ENCODE results near the gene RAN. TPM values are rescaled to one million over a fixed set of nuclear protein-coding genes. Genes with fewer than 3 reads are reported as not detected.

Gene RAN
- total and polyA plus RNA-seq, 4 donors = 265 to 559 (median 488) TPM

DNA sequence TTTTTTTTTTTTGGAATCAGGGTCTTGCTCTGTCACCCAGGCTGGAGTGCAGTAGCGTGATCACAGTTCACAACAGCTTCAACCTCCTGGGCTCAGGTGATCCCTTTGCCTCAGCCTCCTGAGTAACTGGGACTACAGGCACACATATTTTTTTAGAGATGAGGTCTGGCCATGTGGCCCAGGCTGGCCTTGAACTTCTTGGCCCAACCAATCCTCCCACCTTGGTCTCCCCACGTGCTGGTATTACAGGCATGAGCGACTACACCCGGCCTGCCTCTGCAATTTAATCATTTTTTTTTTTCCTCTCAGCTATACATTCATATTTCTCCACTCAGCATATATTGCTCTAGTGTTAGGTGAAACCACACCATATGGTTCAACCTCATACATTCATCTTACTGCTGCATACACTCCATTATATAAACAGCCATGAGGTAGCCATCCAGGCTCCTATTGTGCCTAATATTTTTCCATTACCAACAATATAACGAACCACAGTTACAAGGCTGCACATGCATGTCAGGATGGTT lies 39.9 kb upstream of the RAN start:
- H3K27me3 ChIP-seq (ENCODE audit: control insufficient read depth, insufficient read depth, low read length) = no peaks in the 10 kb centered on the region
- no peak overlapping the region for H3K4me3 ChIP-seq (ENCODE audit: low read depth, low read length)
- H3K27ac ChIP-seq (ENCODE audit: low read depth, low read length) = no peak overlapping the region
- H3K36me3 ChIP-seq (ENCODE audit: control insufficient read depth, insufficient read depth, low read length) = peaks cover 3% of the 10 kb centered on the region
- H3K9me3 ChIP-seq (ENCODE audit: control insufficient read depth, insufficient read depth, low read length) = no peaks in the 10 kb centered on the region
- 71% methylated on average over 4 of the region's 5 CpGs for WGBS (ENCODE audit: insufficient coverage)
- peaks cover 22% of the 10 kb centered on the region for H3K4me1 ChIP-seq (ENCODE audit: control insufficient read depth, insufficient read depth, low read length)
- no peak for DNase-seq (ENCODE audit: low read depth in 4 of 6, low spot score in 6 of 6)

DNA sequence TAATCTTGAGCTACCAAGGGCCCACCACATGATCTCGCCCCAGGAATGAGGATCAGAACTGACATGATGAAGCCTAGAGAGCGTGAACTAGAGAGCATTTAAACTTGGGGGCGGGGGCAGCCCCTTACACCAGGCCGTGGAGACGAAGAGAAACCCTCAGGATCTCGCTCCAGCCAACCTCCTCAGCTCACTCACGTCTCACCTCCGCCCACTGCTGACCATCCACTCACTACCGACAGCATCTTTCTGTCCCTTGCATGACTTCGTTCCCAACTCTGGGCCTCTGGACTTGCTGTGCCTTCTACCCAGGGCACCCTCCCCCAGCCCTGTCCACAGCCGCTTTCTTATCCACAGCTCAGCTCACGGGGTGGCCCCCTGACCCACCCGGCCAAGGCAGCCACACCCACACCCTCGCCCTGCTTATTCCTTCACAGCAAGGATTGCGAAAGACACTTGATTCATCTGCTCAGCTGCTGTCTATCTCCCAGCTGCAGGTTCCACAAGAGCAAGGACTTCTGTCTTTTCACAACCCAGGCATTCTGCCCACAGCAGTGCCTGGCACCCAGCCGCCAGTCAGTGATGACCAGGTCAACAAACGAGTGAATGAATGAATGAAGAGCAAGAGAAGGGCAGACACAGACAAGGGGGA lies 39.2 kb upstream of the RAN start:
- Histone ChIP-seq H3K27ac (ENCODE audit: low read depth, low read length) (peak overlapping the region; percentile 21), H3K27me3 (ENCODE audit: control insufficient read depth, insufficient read depth, low read length) (no peaks in the 10 kb centered on the region), H3K9me3 (ENCODE audit: control insufficient read depth, insufficient read depth, low read length) (no peaks in the 10 kb centered on the region), H3K4me3 (ENCODE audit: low read depth, low read length) (no peak overlapping the region), H3K36me3 (ENCODE audit: control insufficient read depth, insufficient read depth, low read length) (peaks cover 3% of the 10 kb centered on the region), H3K4me1 (ENCODE audit: control insufficient read depth, insufficient read depth, low read length) (peaks cover 29% of the 10 kb centered on the region)
- DNase-seq (ENCODE audit: low read depth in 4 of 6, low spot score in 6 of 6) = peak in 1 of 6 donors; percentile 56
- 69% methylated on average over 15 of the region's 17 CpGs for WGBS (ENCODE audit: insufficient coverage)

DNA sequence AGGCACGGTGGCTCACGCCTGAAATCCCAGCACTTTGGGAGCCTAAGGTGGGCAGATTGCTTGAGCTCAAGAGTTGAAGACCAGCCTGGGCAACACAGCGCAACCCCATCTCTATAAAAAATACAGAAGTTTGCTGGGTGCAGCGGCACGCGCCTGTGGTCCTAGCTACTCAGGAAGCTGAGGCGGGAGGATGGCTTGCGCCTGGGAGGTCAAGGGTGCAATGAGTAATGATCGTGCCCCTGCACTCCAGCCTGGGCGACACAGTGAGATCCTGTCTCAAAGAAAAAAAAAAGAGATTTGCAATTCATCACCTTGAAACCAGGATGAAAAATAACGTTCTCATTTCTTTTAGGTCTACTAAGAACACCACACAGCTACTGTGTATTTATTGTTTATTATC lies 36.9 kb upstream of the RAN start:
- no peak for DNase-seq (ENCODE audit: low read depth in 4 of 6, low spot score in 6 of 6)
- H3K36me3 ChIP-seq (ENCODE audit: control insufficient read depth, insufficient read depth, low read length) = peaks cover 3% of the 10 kb centered on the region
- H3K27me3 ChIP-seq (ENCODE audit: control insufficient read depth, insufficient read depth, low read length) = no peaks in the 10 kb centered on the region
- 81% methylated on average over 8 of the region's 11 CpGs for WGBS (ENCODE audit: insufficient coverage)
- peaks cover 31% of the 10 kb centered on the region for H3K4me1 ChIP-seq (ENCODE audit: control insufficient read depth, insufficient read depth, low read length)
- H3K4me3 ChIP-seq (ENCODE audit: low read depth, low read length) = no peak overlapping the region
- no peaks in the 10 kb centered on the region for H3K9me3 ChIP-seq (ENCODE audit: control insufficient read depth, insufficient read depth, low read length)
- no peak overlapping the region for H3K27ac ChIP-seq (ENCODE audit: low read depth, low read length)

DNA sequence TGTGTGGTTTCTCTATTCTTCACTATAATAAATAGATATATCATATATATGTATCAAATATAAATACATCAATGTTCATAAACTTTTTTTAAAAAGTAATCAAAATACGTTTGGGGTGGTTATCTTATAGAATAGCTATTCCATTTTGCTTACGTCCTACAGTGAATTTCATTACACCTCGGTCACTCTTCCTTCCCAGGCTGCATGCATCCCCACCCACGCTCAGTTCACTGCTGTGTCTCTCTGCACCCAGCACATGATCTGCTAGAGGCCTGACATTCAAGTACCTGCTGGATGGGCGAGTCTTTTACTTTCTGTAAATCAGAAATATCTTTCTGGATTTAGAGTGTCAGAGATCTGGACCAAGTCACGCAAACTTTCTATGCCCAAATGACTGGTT lies 36.4 kb upstream of the RAN start:
- Histone ChIP-seq H3K27me3 (ENCODE audit: control insufficient read depth, insufficient read depth, low read length) (no peaks in the 10 kb centered on the region), H3K4me1 (ENCODE audit: control insufficient read depth, insufficient read depth, low read length) (peaks cover 27% of the 10 kb centered on the region), H3K36me3 (ENCODE audit: control insufficient read depth, insufficient read depth, low read length) (peaks cover 3% of the 10 kb centered on the region), H3K4me3 (ENCODE audit: low read depth, low read length) (no peak overlapping the region), H3K27ac (ENCODE audit: low read depth, low read length) (no peak overlapping the region), H3K9me3 (ENCODE audit: control insufficient read depth, insufficient read depth, low read length) (no peaks in the 10 kb centered on the region)
- no peak for DNase-seq (ENCODE audit: low read depth in 4 of 6, low spot score in 6 of 6)
- WGBS (ENCODE audit: insufficient coverage) = 75% methylated on average over 2 of the region's 6 CpGs

DNA sequence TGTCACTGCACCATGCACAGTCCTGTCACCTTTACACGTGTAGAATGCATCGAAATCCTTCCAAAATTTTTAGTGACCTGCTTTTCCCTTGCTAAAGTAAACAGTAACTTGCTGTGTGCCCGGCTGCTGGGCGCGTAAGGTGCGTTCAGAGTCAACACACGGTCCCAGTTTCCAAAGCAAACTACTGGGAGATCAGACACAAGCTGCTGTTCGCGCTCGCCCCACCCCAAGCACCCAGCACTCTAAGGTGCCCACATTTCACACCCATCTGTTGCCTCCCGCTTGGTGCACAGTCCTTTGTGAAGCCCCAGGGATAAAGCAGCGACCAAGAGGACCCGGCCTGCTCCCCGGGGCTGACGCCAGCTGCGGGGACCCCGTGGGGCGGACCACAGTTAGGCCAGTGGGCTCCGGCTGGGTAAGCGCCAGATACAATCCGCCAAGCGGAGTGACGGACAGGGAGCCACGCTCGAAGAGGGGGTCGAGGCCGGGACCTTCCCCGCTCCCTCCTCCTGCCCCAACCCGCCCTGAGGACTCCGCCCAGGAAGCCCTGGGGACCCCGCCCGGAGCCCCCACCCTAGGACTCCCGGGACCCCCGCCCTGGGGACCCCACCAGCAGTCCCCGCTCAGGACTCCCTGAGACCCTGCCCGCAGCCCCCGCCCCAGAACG lies 33.4 kb upstream of the RAN start:
- H3K9me3 ChIP-seq (ENCODE audit: control insufficient read depth, insufficient read depth, low read length) = no peaks in the 10 kb centered on the region
- H3K4me1 ChIP-seq (ENCODE audit: control insufficient read depth, insufficient read depth, low read length) = peaks cover 18% of the 10 kb centered on the region
- DNase-seq (ENCODE audit: low read depth in 4 of 6, low spot score in 6 of 6) = peak in 2 of 6 donors; percentile 49 to 59
- H3K36me3 ChIP-seq (ENCODE audit: control insufficient read depth, insufficient read depth, low read length) = peaks cover 3% of the 10 kb centered on the region
- WGBS (ENCODE audit: insufficient coverage) = 2% methylated on average over 36 of the region's 38 CpGs
- H3K27me3 ChIP-seq (ENCODE audit: control insufficient read depth, insufficient read depth, low read length) = no peaks in the 10 kb centered on the region
- H3K4me3 ChIP-seq (ENCODE audit: low read depth, low read length) = peak overlapping the region; percentile 71
- H3K27ac ChIP-seq (ENCODE audit: low read depth, low read length) = no peak overlapping the region

DNA sequence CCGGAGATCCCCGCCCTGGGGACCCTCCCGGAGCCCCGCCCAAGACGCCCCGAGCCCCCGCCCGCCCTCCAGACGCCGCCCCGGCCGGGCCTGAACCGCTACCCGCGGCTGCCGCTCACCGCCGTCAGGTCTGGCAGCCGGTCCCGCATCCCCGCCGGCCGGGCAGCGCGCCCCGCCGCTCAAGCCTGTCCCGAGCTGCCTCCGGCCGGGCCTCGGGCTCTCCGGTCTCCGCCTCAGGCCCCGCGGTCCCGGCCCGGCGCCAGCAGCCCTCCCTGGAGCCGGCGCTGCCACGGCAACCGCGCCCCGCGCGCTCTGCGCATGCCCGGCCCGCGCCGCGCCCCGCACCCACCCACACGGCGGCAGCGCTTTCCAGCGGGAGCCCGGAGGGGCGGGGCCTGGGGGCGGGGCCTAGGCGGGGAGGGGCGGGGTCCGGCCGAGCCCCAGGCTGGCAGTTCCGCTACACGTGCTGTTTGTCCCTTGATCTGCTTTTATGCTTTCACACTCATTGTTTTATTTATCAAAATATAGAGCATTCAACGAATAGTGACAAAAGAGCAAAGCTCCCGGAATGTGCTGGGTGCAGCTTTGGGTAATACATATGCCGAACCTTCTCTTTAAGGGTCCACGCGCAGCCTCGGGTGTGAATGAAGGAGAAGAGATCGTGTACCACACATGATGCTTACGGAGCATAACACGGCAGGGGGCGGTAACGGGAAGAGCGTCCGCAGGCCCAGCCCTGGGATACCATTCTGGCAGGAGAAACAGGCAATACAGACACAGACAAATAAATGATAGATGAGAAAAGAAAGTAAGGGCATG lies 32.7 kb upstream of the RAN start, which contains the start of gene STX2:
TSS of gene STX2 (minus strand) at position 300 of the 819 bp plus-strand sequence. CDS start at position 149, 151 bp downstream.
- WGBS (ENCODE audit: insufficient coverage) = under 1% methylated on average over 67 of the region's 79 CpGs
- peaks cover 3% of the 10 kb centered on the region for H3K36me3 ChIP-seq (ENCODE audit: control insufficient read depth, insufficient read depth, low read length)
- H3K9me3 ChIP-seq (ENCODE audit: control insufficient read depth, insufficient read depth, low read length) = no peaks in the 10 kb centered on the region
- H3K4me1 ChIP-seq (ENCODE audit: control insufficient read depth, insufficient read depth, low read length) = peaks cover 18% of the 10 kb centered on the region
- peak within 1 kb of the TSS; percentile 71 for H3K4me3 ChIP-seq (ENCODE audit: low read depth, low read length)
- H3K27ac ChIP-seq (ENCODE audit: low read depth, low read length) = no peak within 1 kb of the TSS
- H3K27me3 ChIP-seq (ENCODE audit: control insufficient read depth, insufficient read depth, low read length) = no peaks in the 10 kb centered on the region
- peak; percentile 69 to 96 (median 82) for DNase-seq (ENCODE audit: low read depth in 4 of 6, low spot score in 6 of 6)

DNA sequence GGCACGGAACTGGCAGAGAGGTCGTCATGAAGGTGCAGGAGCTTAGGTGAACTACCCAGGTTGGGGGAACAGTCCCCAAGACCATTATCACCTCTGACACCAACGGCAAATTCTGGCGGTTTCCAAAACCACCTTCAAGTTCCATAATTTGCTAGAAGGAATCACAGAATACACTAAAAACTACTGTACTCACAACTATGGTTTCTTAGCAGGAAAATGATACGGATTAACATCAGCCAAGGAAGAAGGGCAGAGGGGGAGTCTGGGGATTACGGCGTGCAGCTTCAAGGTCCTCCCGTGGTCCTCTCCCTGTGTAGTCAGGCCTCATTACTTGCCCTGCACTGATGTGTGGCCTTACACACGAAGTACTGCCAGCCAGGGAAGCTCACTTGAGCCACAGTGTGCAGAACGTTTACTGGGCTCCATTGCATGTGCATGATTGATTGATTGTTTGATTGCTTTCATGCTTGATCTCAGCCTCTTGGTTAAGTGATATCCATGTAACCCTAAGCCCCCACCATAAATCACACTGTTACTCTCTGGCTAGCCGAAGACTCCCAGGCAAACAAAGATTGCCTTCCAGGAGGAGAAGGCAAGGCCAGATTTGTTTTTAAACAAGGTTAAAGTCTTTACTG lies 32.0 kb upstream of the RAN start:
- no peaks in the 10 kb centered on the region for H3K27me3 ChIP-seq (ENCODE audit: control insufficient read depth, insufficient read depth, low read length)
- DNase-seq (ENCODE audit: low read depth in 4 of 6, low spot score in 6 of 6) = no peak
- H3K4me1 ChIP-seq (ENCODE audit: control insufficient read depth, insufficient read depth, low read length) = peaks cover 18% of the 10 kb centered on the region
- H3K36me3 ChIP-seq (ENCODE audit: control insufficient read depth, insufficient read depth, low read length) = peaks cover 2% of the 10 kb centered on the region
- H3K27ac ChIP-seq (ENCODE audit: low read depth, low read length) = no peak overlapping the region
- peak overlapping the region; percentile 40 for H3K4me3 ChIP-seq (ENCODE audit: low read depth, low read length)
- no peaks in the 10 kb centered on the region for H3K9me3 ChIP-seq (ENCODE audit: control insufficient read depth, insufficient read depth, low read length)
- WGBS (ENCODE audit: insufficient coverage) = 61% methylated on average over 6 of the region's 11 CpGs

GRCh38 chr12:130846369-130846768 lies 25.5 kb upstream of the RAN start:
- Histone ChIP-seq H3K4me1 (ENCODE audit: control insufficient read depth, insufficient read depth, low read length) (no peaks in the 10 kb centered on the region), H3K27ac (ENCODE audit: low read depth, low read length) (no peak overlapping the region), H3K9me3 (ENCODE audit: control insufficient read depth, insufficient read depth, low read length) (no peaks in the 10 kb centered on the region), H3K27me3 (ENCODE audit: control insufficient read depth, insufficient read depth, low read length) (no peaks in the 10 kb centered on the region), H3K4me3 (ENCODE audit: low read depth, low read length) (no peak overlapping the region), H3K36me3 (ENCODE audit: control insufficient read depth, insufficient read depth, low read length) (no peaks in the 10 kb centered on the region)
- DNase-seq (ENCODE audit: low read depth in 4 of 6, low spot score in 6 of 6) = no peak

- no peaks in the 10 kb centered on the region for H3K27me3 ChIP-seq (ENCODE audit: control insufficient read depth, insufficient read depth, low read length)
- no peaks in the 10 kb centered on the region for H3K36me3 ChIP-seq (ENCODE audit: control insufficient read depth, insufficient read depth, low read length)
- WGBS (ENCODE audit: insufficient coverage) = 83% methylated on average over 5 of the region's 7 CpGs
- DNase-seq (ENCODE audit: low read depth in 4 of 6, low spot score in 6 of 6) = no peak
- H3K4me1 ChIP-seq (ENCODE audit: control insufficient read depth, insufficient read depth, low read length) = no peaks in the 10 kb centered on the region
- no peak overlapping the region for H3K4me3 ChIP-seq (ENCODE audit: low read depth, low read length)
- no peaks in the 10 kb centered on the region for H3K9me3 ChIP-seq (ENCODE audit: control insufficient read depth, insufficient read depth, low read length)
- no peak overlapping the region for H3K27ac ChIP-seq (ENCODE audit: low read depth, low read length)
These were observed 24.8 kb upstream of the RAN start for GRCh38 chr12:130847112-130847511.
